Chondrocyte (in vitro differentiated cells): ENCODE measurements around the gene APOC4. TPM values are rescaled to one million over a fixed set of nuclear protein-coding genes. Genes with fewer than 3 reads are reported as not detected.
"Not testable (repeated sequence)": the region's sequence is repeated elsewhere in the genome, so short reads cannot be mapped to it uniquely, and the experiment has no call there.

Source experiments
- DNase-seq: peaks from one replicate; pipeline ENCODE4 v3.0.0; 2021; ENCODE audit warnings: mixed read lengths, low spot score
- H3K27ac Mint-ChIP-seq: one replicate; pipeline ENCODE4 v1.8.0; 2021; ENCODE audit warnings: mild to moderate bottlenecking, moderate library complexity, mixed read lengths; ENCODE audit not compliant: unreplicated experiment
- H3K27me3 Mint-ChIP-seq: 2 replicates; pipeline ENCODE4 v1.8.0; 2021; ENCODE audit warnings: low read depth, mixed read lengths
- H3K36me3 Mint-ChIP-seq: 2 replicates; pipeline ENCODE4 v1.8.0; 2021; ENCODE audit warnings: low read depth, mixed read lengths
- H3K4me1 Mint-ChIP-seq: 2 replicates; pipeline ENCODE4 v1.8.0; 2021; ENCODE audit warnings: low read depth, mild to moderate bottlenecking, mixed read lengths
- H3K4me3 Mint-ChIP-seq: one replicate; pipeline ENCODE4 v1.8.0; 2021; ENCODE audit warnings: mild to moderate bottlenecking, moderate library complexity, mixed read lengths; ENCODE audit not compliant: unreplicated experiment
- H3K9me3 Mint-ChIP-seq: 2 replicates; pipeline ENCODE4 v1.8.0; 2021; ENCODE audit warnings: low read depth, mixed read lengths
- CTCF ChIP-seq: fragments of 200-600 bp; sonication (generic); IDR thresholded peaks from 2 replicates; pipeline ENCODE4 v1.5.0; 2021; ENCODE audit warnings: antibody characterized with exemption, mild to moderate bottlenecking, moderate library complexity
- total RNA-seq: library from RNA; stranded (reverse); gene quantifications from 3 replicates; pipeline ENCODE4 v1.2.1, GENCODE V29; 2021

The APOC4 gene
- total RNA-seq, 1 donor from 2014 or later: not detected

- peaks cover 32% of the 10 kb centered on the region for H3K4me1 Mint-ChIP-seq
- H3K27ac Mint-ChIP-seq: no peak overlapping the region
- TF ChIP-seq CTCF: no peak
- H3K27me3 Mint-ChIP-seq: no peaks in the 10 kb centered on the region
- no peak overlapping the region for H3K4me3 Mint-ChIP-seq
- H3K36me3 Mint-ChIP-seq: no peaks in the 10 kb centered on the region
- DNase-seq: no peak
- no peaks in the 10 kb centered on the region for H3K9me3 Mint-ChIP-seq
Observed at GRCh38 chr19:44912854-44913253, 29.2 kb upstream of the APOC4 start.

- H3K27me3 Mint-ChIP-seq, DNase-seq, H3K27ac Mint-ChIP-seq, H3K36me3 Mint-ChIP-seq, H3K9me3 Mint-ChIP-seq: not testable (repeated sequence)
- Mint-ChIP-seq H3K4me1 (peaks cover 32% of the 10 kb centered on the region), H3K4me3 (peak overlapping the region; percentile 93)
Observed at GRCh38 chr19:44913512-44914432, 28.3 kb upstream of the APOC4 start.

GRCh38 chr19:44914433-44915206 is 27.4 kb upstream of the APOC4 start, which contains the start of gene APOC1:
Gene APOC1, plus strand, starts transcription at chr19:44914608. Its CDS starts 284 bp downstream, at chr19:44914892.
- peak; percentile 8 for TF ChIP-seq CTCF
- not testable (repeated sequence) for H3K27me3 Mint-ChIP-seq, H3K36me3 Mint-ChIP-seq, DNase-seq, H3K9me3 Mint-ChIP-seq
- Mint-ChIP-seq H3K27ac (peak within 1 kb of the TSS; percentile 83), H3K4me3 (peak within 1 kb of the TSS; percentile 93), H3K4me1 (peaks cover 32% of the 10 kb centered on the region)

GRCh38 chr19:44924243-44924725 is 17.8 kb upstream of the APOC4 start:
- H3K4me1 Mint-ChIP-seq: peaks cover 23% of the 10 kb centered on the region
- no peak overlapping the region for H3K4me3 Mint-ChIP-seq

More at GRCh38 chr19:44924243-44924725, 17.8 kb upstream of the APOC4 start:
- Mint-ChIP-seq H3K27me3 (no peaks in the 10 kb centered on the region), H3K9me3 (no peaks in the 10 kb centered on the region), H3K27ac (no peak overlapping the region), H3K36me3 (no peaks in the 10 kb centered on the region)
- DNase-seq: no peak
- TF ChIP-seq CTCF: no peak
